SKM-1 treated with dmso at 0.1 percent for 144 hours (cell line): Measurements from ENCODE around the gene MMP27.

ENCODE experiments used
- DNase-seq: peaks from one replicate; lab custom pipeline; 2025; ENCODE audit not compliant: unreplicated experiment; lab: John Stamatoyannopoulos, UW

Gene MMP27

GRCh38 chr11:102704841-102705240 lies 728 bp downstream of the MMP27 start:
- DNase-seq: no peak

GRCh38 chr11:102703826-102704493 lies 1.6 kb downstream of the MMP27 start:
- DNase-seq: no peak

- no peak for DNase-seq
Observed at GRCh38 chr11:102695201-102695600, 10.4 kb downstream of the MMP27 start.

GRCh38 chr11:102685754-102686153 lies 19.8 kb downstream of the MMP27 start:
- peak; percentile 70 for DNase-seq

- no peak for DNase-seq
Observed at GRCh38 chr11:102685338-102685737, 20.2 kb downstream of the MMP27 start.

- no peak for DNase-seq
Observed at GRCh38 chr11:102683277-102683676, 22.3 kb downstream of the MMP27 start.

- DNase-seq: peak; percentile 88
Observed at GRCh38 chr11:102680945-102681344, 24.6 kb downstream of the MMP27 start.

GRCh38 chr11:102678022-102678421 lies 27.5 kb downstream of the MMP27 start:
- DNase-seq: no peak

- no peak for DNase-seq
Observed at GRCh38 chr11:102676084-102676483, 29.5 kb downstream of the MMP27 start.

GRCh38 chr11:102669664-102670063 lies 35.9 kb downstream of the MMP27 start:
- DNase-seq: no peak

GRCh38 chr11:102666331-102666957 lies 39.1 kb downstream of the MMP27 start:
- peak; percentile 15 for DNase-seq

GRCh38 chr11:102664001-102664752 lies 41.4 kb downstream of the MMP27 start:
- DNase-seq: no peak

- DNase-seq: no peak
Observed at GRCh38 chr11:102662607-102663006, 43.0 kb downstream of the MMP27 start.

- DNase-seq: no peak
Observed at GRCh38 chr11:102661040-102661439, 44.5 kb downstream of the MMP27 start.

- DNase-seq: no peak
Observed at GRCh38 chr11:102656528-102656927, 49.0 kb downstream of the MMP27 start.

- no peak for DNase-seq
Observed at GRCh38 chr11:102655547-102655946, 50.0 kb downstream of the MMP27 start.

GRCh38 chr11:102654761-102655160 lies 50.8 kb downstream of the MMP27 start:
- DNase-seq: no peak

GRCh38 chr11:102653744-102654291 lies 51.8 kb downstream of the MMP27 start:
- DNase-seq: no peak

GRCh38 chr11:102647430-102647829 lies 58.1 kb downstream of the MMP27 start:
- DNase-seq: no peak

- DNase-seq: no peak
Observed at GRCh38 chr11:102643941-102644340, 61.6 kb downstream of the MMP27 start.
